Activated CD4-positive, alpha-beta T cell treated with anti-CD3 and anti-CD28 coated beads, Interleukin-2, amount 50 U/mL, for 48 hours (primary cell): ENCODE measurements around the gene FREY1.
"Not testable (repeated sequence)": the region's sequence is repeated elsewhere in the genome, so short reads cannot be mapped to it uniquely, and the experiment has no call there.

Source experiments
- DNase-seq, 2 experiments: peaks; one replicate each; pipeline ENCODE4 v3.0.0-alpha.2; 2020

The FREY1 gene

GRCh38 chr11:45913514-45913913 lies 6.4 kb upstream of the FREY1 start:
- no peak for DNase-seq

DNA sequence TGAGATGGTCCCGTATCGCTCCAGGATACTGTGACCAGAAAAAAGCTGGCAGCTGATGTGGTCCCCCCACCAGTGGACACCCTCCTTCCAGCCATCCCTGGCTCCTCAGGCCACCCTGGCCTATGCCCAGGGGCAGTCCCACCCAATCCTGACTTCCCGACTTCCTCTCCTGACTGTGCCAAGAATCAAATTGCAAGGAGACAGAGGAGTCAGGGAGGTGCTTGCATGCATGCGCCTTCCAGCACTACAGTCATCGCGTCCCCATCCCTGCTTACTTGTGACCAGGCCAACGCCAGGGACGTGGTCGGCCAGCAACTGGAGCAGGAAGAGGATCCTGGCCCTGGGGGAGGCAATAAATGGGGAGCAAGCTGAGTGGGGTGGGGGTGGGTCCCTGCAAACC lies 3.6 kb upstream of the FREY1 start:
- no peak for DNase-seq

GRCh38 chr11:45909594-45910475 lies 2.8 kb upstream of the FREY1 start:
- no peak for DNase-seq

DNA sequence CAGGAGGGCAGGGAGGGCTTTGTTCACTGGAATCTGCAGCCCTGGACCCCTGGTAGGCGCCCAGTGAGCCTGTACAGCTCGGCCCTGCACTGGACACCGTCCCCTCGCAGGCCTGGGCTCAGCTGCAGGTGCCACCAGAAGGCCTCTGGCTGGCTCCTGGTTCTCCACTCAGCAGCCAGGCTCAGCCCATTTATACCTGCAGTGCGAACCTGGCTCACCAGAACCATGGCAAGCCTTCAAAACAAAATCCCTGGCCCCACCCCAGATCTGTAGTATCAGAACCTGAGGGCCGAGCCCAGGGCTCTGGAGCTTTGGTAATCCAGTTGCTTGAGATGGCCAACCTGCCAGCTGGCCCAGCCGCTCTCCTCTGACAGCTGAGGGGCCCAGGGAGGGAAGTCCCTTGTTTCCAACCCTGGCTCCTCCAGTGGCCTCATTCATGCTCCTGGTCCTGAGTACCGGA lies 870 bp upstream of the FREY1 start:
- DNase-seq, result no peak

DNA sequence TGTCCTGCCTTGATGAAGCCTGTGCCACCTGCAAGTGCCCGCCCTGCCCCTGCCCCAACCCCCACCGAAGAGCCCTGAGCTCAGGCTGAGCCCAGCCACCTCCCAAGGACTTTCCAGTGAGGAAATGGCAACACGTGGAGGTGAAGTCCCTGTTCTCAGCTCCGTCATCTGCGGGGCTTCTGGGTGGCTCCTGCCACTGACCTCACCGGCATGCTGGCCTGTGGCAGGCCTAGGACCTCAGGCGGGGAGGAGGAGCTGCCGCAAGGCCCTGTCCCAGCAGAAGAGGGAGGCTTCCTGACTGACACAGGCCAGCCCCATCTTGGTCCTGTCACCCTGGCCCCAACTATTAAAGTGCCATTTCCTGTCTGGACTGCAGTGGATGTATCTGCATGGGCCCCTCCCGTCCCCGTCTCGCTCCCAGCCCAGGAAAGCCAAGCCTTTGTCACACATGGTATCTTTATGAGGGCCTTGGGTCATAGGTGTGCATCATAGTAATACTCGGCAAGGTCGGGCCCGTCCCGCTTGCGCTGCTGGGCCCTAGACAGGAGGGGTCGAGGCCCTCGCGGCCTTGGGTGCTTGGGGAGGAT lies 882 bp downstream of the FREY1 start:
- no peak for DNase-seq

- not testable (repeated sequence) for DNase-seq
These were observed 1.5 kb downstream of the FREY1 start for GRCh38 chr11:45905576-45905975.

DNA sequence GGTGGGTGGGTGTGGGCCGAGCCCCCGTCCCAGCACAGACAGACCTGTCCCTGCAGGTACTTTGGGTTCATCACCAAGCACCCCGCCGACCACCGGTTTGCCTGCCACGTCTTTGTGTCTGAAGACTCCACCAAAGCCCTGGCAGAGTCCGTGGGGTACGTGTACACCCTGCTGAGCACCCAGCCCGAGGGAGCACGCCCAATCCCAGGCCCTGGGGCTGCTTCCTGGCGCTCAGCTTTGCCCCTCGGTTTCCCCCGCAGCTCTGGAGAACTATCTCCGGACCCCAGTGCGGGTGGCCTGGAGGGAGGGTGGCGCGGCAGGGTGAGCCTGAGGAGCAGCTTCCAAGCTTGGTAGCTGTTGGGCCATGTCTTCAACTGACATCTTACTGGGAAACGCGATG lies 2.0 kb downstream of the FREY1 start:
- no peak for DNase-seq

DNA sequence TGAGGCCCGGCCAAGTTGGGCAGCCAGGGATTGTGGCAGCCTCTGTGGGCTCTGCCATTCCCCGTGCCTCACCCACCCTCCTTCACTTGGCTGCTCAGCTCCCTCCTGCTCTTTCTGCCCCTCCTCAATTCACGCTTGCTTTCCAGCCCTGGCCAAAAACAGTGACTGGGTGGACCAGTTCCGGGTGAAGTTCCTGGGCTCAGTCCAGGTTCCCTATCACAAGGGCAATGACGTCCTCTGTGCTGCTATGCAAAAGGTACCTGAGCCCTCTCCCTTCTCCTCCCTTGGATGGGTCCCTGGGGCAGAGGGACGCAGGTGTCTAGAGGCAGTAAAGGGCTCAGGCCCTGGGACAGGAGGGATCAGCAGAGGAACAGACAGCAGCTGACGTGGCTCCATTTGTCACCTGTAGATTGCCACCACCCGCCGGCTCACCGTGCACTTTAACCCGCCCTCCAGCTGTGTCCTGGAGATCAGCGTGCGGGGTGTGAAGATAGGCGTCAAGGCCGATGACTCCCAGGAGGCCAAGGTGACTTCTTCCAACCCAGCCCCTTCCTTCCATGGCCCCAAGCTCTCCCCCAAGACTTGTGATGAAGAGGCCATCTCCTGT lies 2.7 kb downstream of the FREY1 start:
- no peak for DNase-seq

DNA sequence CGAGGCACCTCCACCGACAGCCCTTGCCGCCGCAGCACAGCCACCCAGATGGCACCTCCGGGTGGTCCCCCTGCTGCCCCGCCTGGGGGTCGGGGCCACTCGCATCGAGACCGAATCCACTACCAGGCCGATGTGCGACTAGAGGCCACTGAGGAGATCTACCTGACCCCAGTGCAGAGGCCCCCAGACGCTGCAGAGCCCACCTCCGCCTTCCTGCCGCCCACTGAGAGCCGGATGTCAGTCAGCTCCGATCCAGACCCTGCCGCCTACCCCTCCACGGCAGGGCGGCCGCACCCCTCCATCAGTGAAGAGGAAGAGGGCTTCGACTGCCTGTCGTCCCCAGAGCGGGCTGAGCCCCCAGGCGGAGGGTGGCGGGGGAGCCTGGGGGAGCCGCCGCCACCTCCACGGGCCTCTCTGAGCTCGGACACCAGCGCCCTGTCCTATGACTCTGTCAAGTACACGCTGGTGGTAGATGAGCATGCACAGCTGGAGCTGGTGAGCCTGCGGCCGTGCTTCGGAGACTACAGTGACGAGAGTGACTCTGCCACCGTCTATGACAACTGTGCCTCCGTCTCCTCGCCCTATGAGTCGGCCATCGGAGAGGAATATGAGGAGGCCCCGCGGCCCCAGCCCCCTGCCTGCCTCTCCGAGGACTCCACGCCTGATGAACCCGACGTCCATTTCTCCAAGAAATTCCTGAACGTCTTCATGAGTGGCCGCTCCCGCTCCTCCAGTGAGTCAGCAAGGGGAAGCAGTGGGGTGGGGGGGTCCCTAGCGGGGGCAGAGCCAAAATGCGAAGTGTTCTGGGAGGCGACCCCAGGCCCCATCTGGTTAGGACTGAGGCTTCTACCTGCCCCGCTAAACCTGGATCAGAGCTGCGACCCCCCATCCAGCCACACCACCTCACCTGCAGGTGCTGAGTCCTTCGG lies 4.4 kb downstream of the FREY1 start:
- no peak for DNase-seq

DNA sequence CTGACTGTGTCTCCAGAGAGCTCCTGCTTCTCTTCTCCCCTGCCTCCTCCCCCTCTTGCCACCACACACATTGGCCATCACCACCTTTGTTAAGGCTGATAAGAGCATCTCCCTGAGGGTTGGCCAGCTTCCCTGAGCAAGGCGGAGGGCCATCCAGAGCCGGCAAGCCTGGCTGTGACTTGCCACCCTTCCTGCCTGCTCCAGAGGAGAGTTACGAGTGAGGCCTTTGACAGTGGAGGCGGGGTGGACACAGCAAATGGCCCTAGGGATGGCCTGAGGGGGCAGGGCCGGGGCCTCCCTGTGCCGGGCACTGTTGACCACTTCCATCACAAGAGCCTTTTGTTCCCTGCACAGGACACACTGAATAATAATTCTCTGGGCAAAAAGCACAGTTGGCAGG lies 5.4 kb downstream of the FREY1 start:
- no peak for DNase-seq

- no peak for DNase-seq
These were observed 6.0 kb downstream of the FREY1 start for GRCh38 chr11:45900916-45901617.

DNA sequence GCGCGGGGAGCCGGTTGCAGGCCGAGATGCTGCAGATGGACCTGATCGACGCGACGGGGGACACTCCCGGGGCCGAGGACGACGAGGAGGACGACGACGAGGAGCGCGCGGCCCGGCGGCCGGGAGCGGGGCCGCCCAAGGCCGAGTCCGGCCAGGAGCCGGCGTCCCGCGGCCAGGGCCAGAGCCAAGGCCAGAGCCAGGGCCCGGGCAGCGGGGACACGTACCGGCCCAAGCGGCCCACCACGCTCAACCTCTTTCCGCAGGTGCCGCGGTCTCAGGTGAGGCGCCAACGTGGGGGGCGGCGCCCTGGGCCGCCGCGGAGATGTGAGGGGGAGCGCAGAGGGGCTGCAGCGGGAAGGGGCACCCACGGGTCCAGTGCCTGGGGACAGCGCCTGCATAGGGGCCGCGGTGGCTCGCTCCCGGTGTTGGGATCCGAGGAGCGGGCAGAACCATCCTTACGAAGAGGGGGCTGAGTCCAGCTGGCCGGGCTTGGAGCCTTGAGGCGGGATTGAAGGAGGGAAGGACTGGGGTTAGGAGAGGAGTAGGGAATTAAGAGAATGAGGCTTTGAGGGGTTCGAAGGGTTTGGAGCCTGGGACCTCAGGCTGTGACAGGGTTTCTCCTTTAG lies 6.8 kb downstream of the FREY1 start:
- not testable (repeated sequence) for DNase-seq

- DNase-seq, result peak; percentile 65 to 69
These were observed 7.5 kb downstream of the FREY1 start for GRCh38 chr11:45899448-45900174.

DNA sequence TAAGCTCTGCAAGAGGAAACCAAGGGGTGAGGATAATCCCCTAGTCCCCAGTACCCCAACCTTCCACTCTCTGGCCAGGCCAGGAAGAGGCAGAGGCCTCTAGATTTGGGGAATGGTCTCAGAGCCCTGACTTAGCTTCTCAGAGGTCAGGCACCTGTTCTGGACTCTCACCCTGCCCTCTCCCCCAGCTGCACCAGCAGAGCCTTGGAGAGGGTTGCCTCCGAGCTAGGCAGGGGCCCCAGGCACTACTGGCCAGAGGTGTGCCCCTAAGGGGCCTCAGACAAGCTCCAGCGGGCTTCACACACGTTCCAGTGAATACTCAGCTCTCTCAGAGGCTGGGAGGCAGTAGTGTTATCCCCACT lies 8.0 kb downstream of the FREY1 start:
- DNase-seq, result no peak

DNA sequence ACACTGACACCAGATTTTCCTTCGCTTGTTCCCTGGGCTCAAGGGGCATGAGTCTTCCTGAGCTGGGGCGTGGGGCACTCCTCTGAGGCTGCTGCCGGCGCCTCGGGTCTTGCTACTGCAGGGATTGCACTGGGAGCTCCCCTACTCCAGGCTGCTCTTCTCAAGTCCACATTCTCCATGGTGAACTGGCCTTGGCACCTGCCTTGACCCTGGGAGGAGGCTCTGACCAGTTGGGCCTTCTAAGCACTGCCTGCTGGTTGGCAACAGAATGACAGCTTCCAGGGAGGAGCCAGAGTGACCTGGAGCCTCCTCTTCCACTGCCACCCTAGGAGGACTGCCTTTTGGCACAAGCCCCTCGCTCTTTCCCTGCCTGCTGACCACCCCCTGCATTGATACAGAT lies 9.5 kb downstream of the FREY1 start:
- no peak for DNase-seq

DNA sequence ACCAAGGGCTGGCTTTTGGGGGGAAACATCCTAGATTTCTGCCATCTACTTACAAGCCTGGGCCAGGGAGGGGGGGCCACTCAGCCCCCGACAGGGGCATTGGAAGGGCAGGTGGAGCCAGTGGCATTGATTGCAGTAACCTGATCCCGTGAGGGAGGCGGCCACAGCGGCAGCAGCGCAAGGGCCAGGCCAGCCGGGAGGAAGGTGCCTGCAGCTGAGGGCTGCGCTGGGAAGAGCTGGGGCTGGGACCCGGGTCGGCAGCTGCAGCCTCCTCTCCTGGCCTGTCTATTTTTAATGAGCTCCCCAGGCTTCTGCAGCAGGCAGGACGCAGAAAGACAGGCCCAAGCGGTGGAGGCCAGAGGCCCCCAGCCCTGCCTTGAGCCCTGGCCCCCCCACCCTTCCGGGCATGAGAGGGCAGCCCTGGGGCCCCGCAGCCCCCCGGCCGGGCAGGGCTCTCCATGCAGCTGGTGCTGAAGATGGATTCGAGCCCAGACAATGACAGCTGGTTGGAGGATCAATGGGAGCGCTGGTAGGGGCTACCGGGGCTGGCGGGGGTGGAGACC lies 10.6 kb downstream of the FREY1 start:
- DNase-seq, result no peak

GRCh38 chr11:45895553-45896259 lies 11.4 kb downstream of the FREY1 start:
- DNase-seq, result no peak

DNA sequence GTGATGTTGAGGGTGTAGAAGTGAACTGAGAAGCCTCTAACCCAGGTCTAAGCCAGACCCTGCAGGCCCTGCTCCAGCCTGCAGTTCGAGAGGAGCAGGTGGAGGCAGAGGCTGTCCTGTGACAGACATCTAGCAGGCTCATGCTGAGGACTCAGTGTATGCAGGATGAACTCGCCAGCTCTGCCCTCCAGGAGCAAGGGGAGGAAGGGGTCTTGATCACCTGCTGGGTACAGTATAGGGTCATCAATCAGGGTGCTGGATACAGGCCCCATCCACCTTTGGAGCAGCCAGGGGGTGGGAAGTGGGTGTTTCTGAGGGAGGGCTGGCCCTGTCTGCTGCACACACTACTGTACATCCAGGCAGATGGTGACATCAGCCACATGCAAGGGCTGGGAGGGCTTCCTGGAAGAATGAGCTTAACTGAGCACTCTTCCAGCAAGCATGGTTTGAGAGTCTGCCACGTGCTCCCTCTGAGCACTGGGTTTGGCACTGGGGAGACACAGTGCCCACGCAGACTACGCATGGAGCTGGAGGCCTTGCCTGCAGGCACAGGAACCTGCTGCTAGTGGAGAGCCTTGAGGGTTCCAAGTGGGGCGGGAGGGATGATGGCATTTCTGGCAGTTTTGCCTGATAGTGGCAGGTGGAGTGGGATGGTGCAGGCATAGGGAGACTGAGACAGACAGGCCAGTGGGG lies 12.4 kb downstream of the FREY1 start:
- DNase-seq, result no peak

GRCh38 chr11:45892856-45893255 lies 14.2 kb downstream of the FREY1 start:
- DNase-seq, result no peak
